B cell (primary cell): ENCODE data around the gene TRIM29. TPM values are rescaled to one million over a fixed set of nuclear protein-coding genes. Genes with fewer than 3 reads are reported as not detected.
"Not testable (repeated sequence)": the region's sequence is repeated elsewhere in the genome, so short reads cannot be mapped to it uniquely, and the experiment has no call there.

ENCODE experiments used
- ATAC-seq: fragments of 200-7000 bp; cut with Tn5 transposase; one replicate; pipeline ENCODE4 v1.10.0; 2021; ENCODE audit warnings: low read depth, mild to moderate bottlenecking, moderate number of reproducible peaks, moderate library complexity
- CTCF ChIA-PET: fragments of 350-600 bp; sonication (Branson Sonifier 250); formaldehyde crosslinking; loops from one replicate; lab custom pipeline; 2021; ENCODE audit warnings: antibody characterized with exemption, inconsistent platforms; lab: Charles Lee
- POLR2A ChIA-PET: fragments of 350-600 bp; sonication (Branson Sonifier 250); formaldehyde crosslinking; loops from one replicate; lab custom pipeline; 2021; ENCODE audit warnings: antibody characterized with exemption; lab: Charles Lee
- DNase-seq: peaks from one replicate; pipeline ENCODE4 v3.0.0; 2013
- H2AFZ ChIP-seq: 2 replicates; pipeline ENCODE4 v1.6.1; 2012; ENCODE audit warnings: mild to moderate bottlenecking, low read depth, low read length; ENCODE audit not compliant: insufficient read depth, poor library complexity, severe bottlenecking
- H3K27ac ChIP-seq, 2 donors: 1 replicate in 1 of 2; 2 replicates in 1 of 2; pipeline ENCODE4 v1.5.1; 2012 to 2013; ENCODE audit warnings: low read length in 2 of 2, mild to moderate bottlenecking in 2 of 2, moderate library complexity in 1 of 2
- H3K27me3 ChIP-seq, 4 experiments: fragments of 200-600 bp in 1 of 4; sonication (generic) in 1 of 4; replicated peaks in 1 of 4; 1 replicate in 2 of 4; 2 replicates in 2 of 4; pipeline versions ENCODE4 v1.6.1 to v1.7.0; 2013 to 2016; ENCODE audit warnings: low read length in 3 of 4, mild to moderate bottlenecking in 2 of 4, mixed read lengths in 1 of 4, moderate library complexity in 1 of 4; ENCODE audit not compliant: insufficient read depth in 4 of 4, control insufficient read depth in 3 of 4; ENCODE audit errors: control extremely low read depth in 1 of 4
- H3K36me3 ChIP-seq, 2 experiments: replicated peaks in 1 of 2; 1 replicate in 1 of 2; 2 replicates in 1 of 2; pipeline versions ENCODE4 v1.6.1 to v1.7.1; 2013; ENCODE audit warnings: low read length in 1 of 2; ENCODE audit not compliant: insufficient read depth in 2 of 2, control insufficient read depth in 1 of 2; ENCODE audit errors: control extremely low read depth in 1 of 2, extremely low read depth in 1 of 2
- H3K4me1 ChIP-seq, 2 donors: fragments of 200-600 bp in 1 of 2; sonication (generic) in 1 of 2; 1 replicate in 1 of 2; 2 replicates in 1 of 2; pipeline versions ENCODE4 v1.5.1 to v1.6.1; 2013 to 2017; ENCODE audit warnings: low read length in 2 of 2; ENCODE audit not compliant: control insufficient read depth in 2 of 2, insufficient read depth in 2 of 2
- H3K4me2 ChIP-seq: replicated peaks from 2 replicates; pipeline ENCODE3; 2012; ENCODE audit warnings: mild to moderate bottlenecking, low read depth, low read length; ENCODE audit not compliant: poor library complexity, severe bottlenecking
- H3K4me3 ChIP-seq, 5 experiments: fragments of 200-600 bp in 1 of 5; sonication (generic) in 1 of 5; 1 replicate in 3 of 5; 2 replicates in 2 of 5; pipeline versions ENCODE4 v1.5.1 to v1.7.0; 2011 to 2016; ENCODE audit warnings: low read length in 4 of 5, mild to moderate bottlenecking in 4 of 5, low read depth in 2 of 5, control low read depth in 1 of 5, moderate library complexity in 1 of 5; ENCODE audit not compliant: insufficient read depth in 1 of 5; ENCODE audit errors: control extremely low read depth in 1 of 5, extremely low read depth in 1 of 5
- H3K79me2 ChIP-seq: fragments of 200-600 bp; sonication (generic); one replicate; pipeline ENCODE4 v1.6.0; 2016; ENCODE audit warnings: low read length; ENCODE audit not compliant: control insufficient read depth, insufficient read depth
- H3K9ac ChIP-seq: fragments of 200-600 bp; sonication (generic); 2 replicates; pipeline ENCODE4 v1.6.1; 2017; ENCODE audit warnings: mild to moderate bottlenecking, low read length, moderate library complexity
- H3K9me3 ChIP-seq, 3 donors: one replicate each; pipeline versions ENCODE4 v1.6.1 to v1.7.1; 2013; ENCODE audit warnings: low read length in 2 of 3; ENCODE audit not compliant: control insufficient read depth in 2 of 3, insufficient read depth in 1 of 3; ENCODE audit errors: control extremely low read depth in 1 of 3
- H4K20me1 ChIP-seq: 2 replicates; pipeline ENCODE4 v1.6.0; 2012; ENCODE audit warnings: mild to moderate bottlenecking, low read length; ENCODE audit not compliant: insufficient read depth, control insufficient read depth, poor library complexity, severe bottlenecking
- H3K27ac Mint-ChIP-seq: one replicate; pipeline ENCODE4 v1.8.0; 2021; ENCODE audit warnings: mixed read lengths
- H3K27me3 Mint-ChIP-seq: one replicate; pipeline ENCODE4 v1.8.0; 2021; ENCODE audit warnings: mixed read lengths
- H3K4me1 Mint-ChIP-seq: one replicate; pipeline ENCODE4 v1.8.0; 2021; ENCODE audit warnings: mixed read lengths
- H3K4me3 Mint-ChIP-seq: one replicate; pipeline ENCODE4 v1.8.0; 2021; ENCODE audit warnings: mixed read lengths
- H3K9me3 Mint-ChIP-seq: one replicate; pipeline ENCODE4 v1.8.0; 2022; ENCODE audit warnings: mixed read lengths; ENCODE audit not compliant: insufficient read depth
- EZH2 ChIP-seq: IDR thresholded peaks from 2 replicates; pipeline ENCODE4 v1.6.1; 2012; ENCODE audit warnings: borderline replicate concordance, low read depth, mild to moderate bottlenecking, moderate library complexity, low read length; ENCODE audit not compliant: insufficient read depth, poor library complexity, severe bottlenecking
- WGBS: methylation state at CpG from one replicate; pipeline ENCODE4 v1.1.5; 2013; ENCODE audit warnings: missing lambda C conversion rate; ENCODE audit not compliant: insufficient coverage; 5-methylcytosine and 5-hydroxymethylcytosine counted together
- intact Hi-C: fragments of 100-400 bp; cut with micrococcal nuclease; formaldehyde crosslinking; loops from one replicate; pipeline ENCODE4 v1.10.0; 2022
- polyA plus RNA-seq: library from polyadenylated mRNA; depleted of rRNA; stranded (reverse); fragments of >200 nt; gene quantifications from 2 replicates; pipeline ENCODE4 v1.2.3, GENCODE V29; 2012
- total RNA-seq, 2 donors: library from RNA; stranded (reverse); fragments of 120-200 nt in 1 of 2; gene quantifications; 1 replicate in 1 of 2; 2 replicates in 1 of 2; pipeline versions ENCODE4 v1.2.3 to v1.2.4, GENCODE V29; 2013 to 2022
- TF ChIP-seq, protein P1 (sequence below): fragments of 200-600 bp; IDR thresholded peaks from one replicate; pipeline ENCODE4 v1.8.0; 2022; ENCODE audit warnings: antibody characterized with exemption, mild to moderate bottlenecking

TRIM29 gene
- total and polyA plus RNA-seq, 2 donors (not counting 1 experiment from before 2014, with no cell fraction given) = not detected

DNA sequence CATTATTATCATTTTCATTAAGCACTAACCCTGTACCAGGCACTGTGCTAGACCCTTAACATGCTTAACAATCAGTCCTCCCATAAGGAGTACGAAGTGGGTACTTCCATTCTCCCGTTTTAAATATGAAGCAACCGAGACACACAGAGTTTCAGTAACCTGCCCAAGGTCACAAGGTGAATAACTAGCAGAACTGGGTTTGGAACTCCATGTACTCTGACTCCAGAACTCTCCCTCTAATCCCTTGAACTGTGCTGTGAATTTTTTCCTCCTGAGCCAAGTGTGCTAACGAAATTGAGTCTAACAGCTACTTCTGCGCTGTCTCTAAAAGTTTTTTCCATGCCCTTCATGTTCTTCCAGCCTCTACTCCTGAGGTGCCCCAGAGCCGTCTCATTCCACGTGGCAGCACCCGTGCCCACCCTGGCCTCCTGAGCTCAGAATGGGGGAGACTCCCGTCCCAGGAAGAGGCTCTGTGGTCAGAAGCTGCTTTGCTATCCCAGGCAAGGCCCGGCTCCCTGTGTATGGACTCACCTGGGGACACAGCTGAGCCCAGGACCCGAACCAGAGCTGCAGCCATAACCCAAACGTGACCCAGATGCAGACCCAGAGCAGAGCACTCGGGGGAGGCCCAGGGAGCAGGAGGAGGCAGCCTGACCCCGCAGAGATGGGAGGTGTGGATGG, 8.6 kb upstream of the TRIM29 start:
- no peaks in the 10 kb centered on the region for H3K9me3 ChIP-seq
- intact Hi-C loops = no loop called here
- no peak overlapping the region for H2AFZ ChIP-seq
- no peak overlapping the region for H3K27ac ChIP-seq
- DNase-seq (no peak), ATAC-seq (no peak)
- H3K9ac ChIP-seq = no peak overlapping the region
- no peak overlapping the region for H3K4me3 Mint-ChIP-seq
- H3K79me2 ChIP-seq = no peaks in the 10 kb centered on the region
- peaks cover 40% of the 10 kb centered on the region for H3K27me3 Mint-ChIP-seq
- WGBS = 78% methylated on average over 14 of the region's 14 CpGs
- peaks cover 0 to 10% (median 0%) of the 10 kb centered on the region in 4 experiments for H3K27me3 ChIP-seq
- H3K4me1 Mint-ChIP-seq = no peaks in the 10 kb centered on the region
- no peak overlapping the region for H3K27ac Mint-ChIP-seq
- H4K20me1 ChIP-seq = no peaks in the 10 kb centered on the region
- H3K4me1 ChIP-seq = no peaks in the 10 kb centered on the region
- no peaks in the 10 kb centered on the region for H3K9me3 Mint-ChIP-seq
- no peaks in the 10 kb centered on the region for H3K36me3 ChIP-seq
- no peak overlapping the region for H3K4me2 ChIP-seq
- POLR2A ChIA-PET = no interaction called here
- CTCF ChIA-PET = no interaction called here
- TF ChIP-seq, protein P1, sequence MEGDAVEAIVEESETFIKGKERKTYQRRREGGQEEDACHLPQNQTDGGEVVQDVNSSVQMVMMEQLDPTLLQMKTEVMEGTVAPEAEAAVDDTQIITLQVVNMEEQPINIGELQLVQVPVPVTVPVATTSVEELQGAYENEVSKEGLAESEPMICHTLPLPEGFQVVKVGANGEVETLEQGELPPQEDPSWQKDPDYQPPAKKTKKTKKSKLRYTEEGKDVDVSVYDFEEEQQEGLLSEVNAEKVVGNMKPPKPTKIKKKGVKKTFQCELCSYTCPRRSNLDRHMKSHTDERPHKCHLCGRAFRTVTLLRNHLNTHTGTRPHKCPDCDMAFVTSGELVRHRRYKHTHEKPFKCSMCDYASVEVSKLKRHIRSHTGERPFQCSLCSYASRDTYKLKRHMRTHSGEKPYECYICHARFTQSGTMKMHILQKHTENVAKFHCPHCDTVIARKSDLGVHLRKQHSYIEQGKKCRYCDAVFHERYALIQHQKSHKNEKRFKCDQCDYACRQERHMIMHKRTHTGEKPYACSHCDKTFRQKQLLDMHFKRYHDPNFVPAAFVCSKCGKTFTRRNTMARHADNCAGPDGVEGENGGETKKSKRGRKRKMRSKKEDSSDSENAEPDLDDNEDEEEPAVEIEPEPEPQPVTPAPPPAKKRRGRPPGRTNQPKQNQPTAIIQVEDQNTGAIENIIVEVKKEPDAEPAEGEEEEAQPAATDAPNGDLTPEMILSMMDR = no peak
- TF ChIP-seq EZH2 = no peak
- no peak overlapping the region for H3K4me3 ChIP-seq

GRCh38 chr11:120144501-120144900, 6.6 kb upstream of the TRIM29 start:
- H3K27ac Mint-ChIP-seq = no peak overlapping the region
- Histone ChIP-seq H3K4me3 (no peak overlapping the region), H3K9me3 (peaks cover 0 to 2% (median 0%) of the 10 kb centered on the region in 3 donors), H3K9ac (no peak overlapping the region), H3K4me2 (no peak overlapping the region), H3K27me3 (peaks cover 0 to 14% (median 0%) of the 10 kb centered on the region in 4 experiments), H3K27ac (no peak overlapping the region), H3K79me2 (no peaks in the 10 kb centered on the region), H4K20me1 (no peaks in the 10 kb centered on the region), H2AFZ (no peak overlapping the region), H3K4me1 (no peaks in the 10 kb centered on the region), H3K36me3 (no peaks in the 10 kb centered on the region)
- H3K27me3 Mint-ChIP-seq = peaks cover 31% of the 10 kb centered on the region
- intact Hi-C loops = no loop called here
- no peak overlapping the region for H3K4me3 Mint-ChIP-seq
- DNase-seq (no peak), ATAC-seq (no peak)
- no peaks in the 10 kb centered on the region for H3K9me3 Mint-ChIP-seq
- CTCF ChIA-PET = no interaction called here
- TF ChIP-seq EZH2 = no peak
- TF ChIP-seq, protein P1 = no peak
- 68% methylated on average over 5 of the region's 8 CpGs for WGBS
- POLR2A ChIA-PET = no interaction called here
- H3K4me1 Mint-ChIP-seq = no peaks in the 10 kb centered on the region

- H3K4me1 Mint-ChIP-seq, CTCF ChIA-PET, H3K4me1 ChIP-seq, H2AFZ ChIP-seq, POLR2A ChIA-PET, H3K79me2 ChIP-seq, H3K4me2 ChIP-seq, H3K4me3 Mint-ChIP-seq, H3K9me3 Mint-ChIP-seq, H4K20me1 ChIP-seq, ATAC-seq, H3K27ac ChIP-seq, H3K9ac ChIP-seq, H3K27ac Mint-ChIP-seq, H3K36me3 ChIP-seq, intact Hi-C loops, H3K9me3 ChIP-seq, DNase-seq, H3K4me3 ChIP-seq: not testable (repeated sequence)
- 88% methylated on average over 6 of the region's 11 CpGs for WGBS
- peaks cover 24% of the 10 kb centered on the region for H3K27me3 Mint-ChIP-seq
- H3K27me3 ChIP-seq = peaks cover 0 to 14% (median 0%) of the 10 kb centered on the region in 4 experiments
These were observed 5.6 kb upstream of the TRIM29 start for GRCh38 chr11:120143472-120143871.
